ENCODE measurements around the gene HK1. TPM values are rescaled to one million over a fixed set of nuclear protein-coding genes. Genes with fewer than 3 reads are reported as not detected.

Gene HK1
- total and polyA plus RNA-seq, 2 donors (not counting 1 experiment from before 2014, with no cell fraction given) = 24.7 to 40.8 TPM

- Histone ChIP-seq H3K9me3 (ENCODE audit: control extremely low read depth in 1 of 3, control insufficient read depth in 2 of 3, insufficient read depth in 1 of 3, low read length in 2 of 3) (no peaks in the 10 kb centered on the region), H3K27ac (ENCODE audit: low read length in 2 of 2) (peak overlapping the region in 1 of 2 donors; percentile 61), H3K4me3 (ENCODE audit: control extremely low read depth in 1 of 5, extremely low read depth in 1 of 5, insufficient read depth in 1 of 5, low read depth in 2 of 5, low read length in 4 of 5) (peak overlapping the region in 2 of 5 experiments; percentile 31 to 44), H4K20me1 (ENCODE audit: control insufficient read depth, insufficient read depth, low read length, poor library complexity, severe bottlenecking) (peaks cover 39% of the 10 kb centered on the region), H3K79me2 (ENCODE audit: control insufficient read depth, insufficient read depth, low read length) (peaks cover 97% of the 10 kb centered on the region), H3K36me3 (replicated peaks in 1 of 2; ENCODE audit: control extremely low read depth in 1 of 2, control insufficient read depth in 1 of 2, extremely low read depth in 1 of 2, insufficient read depth in 2 of 2, low read length in 1 of 2) (peaks cover 0 to 18% of the 10 kb centered on the region in 2 experiments), H2AFZ (ENCODE audit: insufficient read depth, low read depth, low read length, poor library complexity, severe bottlenecking) (peak overlapping the region; percentile 32), H3K9ac (ENCODE audit: low read length) (peak overlapping the region; percentile 38), H3K27me3 (replicated peaks in 1 of 4; ENCODE audit: control extremely low read depth in 1 of 4, control insufficient read depth in 3 of 4, insufficient read depth in 4 of 4, low read length in 3 of 4) (no peaks in the 10 kb centered on the region), H3K4me1 (ENCODE audit: control insufficient read depth in 2 of 2, insufficient read depth in 2 of 2, low read length in 2 of 2) (peaks cover 31 to 41% of the 10 kb centered on the region in 2 donors), H3K4me2 (replicated peaks; ENCODE audit: low read depth, low read length, poor library complexity, severe bottlenecking) (peak overlapping the region; percentile 66)
- peaks cover 42% of the 10 kb centered on the region for H3K4me1 Mint-ChIP-seq
- 17% methylated on average over 13 of the region's 13 CpGs for WGBS (ENCODE audit: insufficient coverage)
- POLR2A ChIA-PET = interaction anchor here (0.6 kb wide), 1 partner anchor 58 kb away, joined by 7 read pairs; no protein-coding TSS in a partner anchor
- no peaks in the 10 kb centered on the region for H3K27me3 Mint-ChIP-seq
- CTCF ChIA-PET = interaction anchor here (0.8 kb wide), 1 partner anchor 10 kb away, joined by 3 read pairs; no protein-coding TSS in a partner anchor
- no peaks in the 10 kb centered on the region for H3K9me3 Mint-ChIP-seq (ENCODE audit: insufficient read depth)
- peak overlapping the region; percentile 84 for H3K27ac Mint-ChIP-seq
- no peak for TF ChIP-seq EZH2 (IDR thresholded peaks at IDR 0.05; ENCODE audit: borderline replicate concordance, insufficient read depth, low read depth, low read length, poor library complexity, severe bottlenecking)
- TF ChIP-seq, protein P1, sequence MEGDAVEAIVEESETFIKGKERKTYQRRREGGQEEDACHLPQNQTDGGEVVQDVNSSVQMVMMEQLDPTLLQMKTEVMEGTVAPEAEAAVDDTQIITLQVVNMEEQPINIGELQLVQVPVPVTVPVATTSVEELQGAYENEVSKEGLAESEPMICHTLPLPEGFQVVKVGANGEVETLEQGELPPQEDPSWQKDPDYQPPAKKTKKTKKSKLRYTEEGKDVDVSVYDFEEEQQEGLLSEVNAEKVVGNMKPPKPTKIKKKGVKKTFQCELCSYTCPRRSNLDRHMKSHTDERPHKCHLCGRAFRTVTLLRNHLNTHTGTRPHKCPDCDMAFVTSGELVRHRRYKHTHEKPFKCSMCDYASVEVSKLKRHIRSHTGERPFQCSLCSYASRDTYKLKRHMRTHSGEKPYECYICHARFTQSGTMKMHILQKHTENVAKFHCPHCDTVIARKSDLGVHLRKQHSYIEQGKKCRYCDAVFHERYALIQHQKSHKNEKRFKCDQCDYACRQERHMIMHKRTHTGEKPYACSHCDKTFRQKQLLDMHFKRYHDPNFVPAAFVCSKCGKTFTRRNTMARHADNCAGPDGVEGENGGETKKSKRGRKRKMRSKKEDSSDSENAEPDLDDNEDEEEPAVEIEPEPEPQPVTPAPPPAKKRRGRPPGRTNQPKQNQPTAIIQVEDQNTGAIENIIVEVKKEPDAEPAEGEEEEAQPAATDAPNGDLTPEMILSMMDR (IDR thresholded peaks at IDR 0.05) = no peak
- DNase-seq (peak; percentile 37), ATAC-seq (ENCODE audit: low read depth) (peak; percentile 62)
- intact Hi-C loops (cut with micrococcal nuclease) = no loop called here
- peak overlapping the region; percentile 77 for H3K4me3 Mint-ChIP-seq
These were observed 56.8 kb downstream of the HK1 start for GRCh38 chr10:69335063-69335587.

- CTCF ChIA-PET = no interaction called here
- ATAC-seq (ENCODE audit: low read depth) (no peak), DNase-seq (no peak)
- Mint-ChIP-seq H3K27me3 (no peaks in the 10 kb centered on the region), H3K9me3 (ENCODE audit: insufficient read depth) (no peaks in the 10 kb centered on the region), H3K4me3 (peak overlapping the region; percentile 3), H3K27ac (peak overlapping the region; percentile 84), H3K4me1 (peaks cover 44% of the 10 kb centered on the region)
- intact Hi-C loops (cut with micrococcal nuclease) = no loop called here
- POLR2A ChIA-PET = no interaction called here
- TF ChIP-seq, protein P1 (IDR thresholded peaks at IDR 0.05) = no peak
- TF ChIP-seq EZH2 (IDR thresholded peaks at IDR 0.05; ENCODE audit: borderline replicate concordance, insufficient read depth, low read depth, low read length, poor library complexity, severe bottlenecking) = no peak
- H4K20me1 ChIP-seq (ENCODE audit: control insufficient read depth, insufficient read depth, low read length, poor library complexity, severe bottlenecking) = peaks cover 42% of the 10 kb centered on the region
- peaks cover 97% of the 10 kb centered on the region for H3K79me2 ChIP-seq (ENCODE audit: control insufficient read depth, insufficient read depth, low read length)
- H3K4me3 ChIP-seq (ENCODE audit: control extremely low read depth in 1 of 5, extremely low read depth in 1 of 5, insufficient read depth in 1 of 5, low read depth in 2 of 5, low read length in 4 of 5) = no peak overlapping the region
- H3K27me3 ChIP-seq (replicated peaks in 1 of 4; ENCODE audit: control extremely low read depth in 1 of 4, control insufficient read depth in 3 of 4, insufficient read depth in 4 of 4, low read length in 3 of 4) = no peaks in the 10 kb centered on the region
- peaks cover 0 to 16% of the 10 kb centered on the region in 2 experiments for H3K36me3 ChIP-seq (replicated peaks in 1 of 2; ENCODE audit: control extremely low read depth in 1 of 2, control insufficient read depth in 1 of 2, extremely low read depth in 1 of 2, insufficient read depth in 2 of 2, low read length in 1 of 2)
- H3K4me2 ChIP-seq (replicated peaks; ENCODE audit: low read depth, low read length, poor library complexity, severe bottlenecking) = peak overlapping the region; percentile 66
- no peaks in the 10 kb centered on the region for H3K9me3 ChIP-seq (ENCODE audit: control extremely low read depth in 1 of 3, control insufficient read depth in 2 of 3, insufficient read depth in 1 of 3, low read length in 2 of 3)
- 98% methylated on average over 6 of the region's 8 CpGs for WGBS (ENCODE audit: insufficient coverage)
- H3K27ac ChIP-seq (ENCODE audit: low read length in 2 of 2) = peak overlapping the region in 1 of 2 donors; percentile 61
- H2AFZ ChIP-seq (ENCODE audit: insufficient read depth, low read depth, low read length, poor library complexity, severe bottlenecking) = no peak overlapping the region
- peaks cover 31 to 41% of the 10 kb centered on the region in 2 donors for H3K4me1 ChIP-seq (ENCODE audit: control insufficient read depth in 2 of 2, insufficient read depth in 2 of 2, low read length in 2 of 2)
- H3K9ac ChIP-seq (ENCODE audit: low read length) = peak overlapping the region; percentile 38
These were observed 57.3 kb downstream of the HK1 start for GRCh38 chr10:69335613-69336012.
